ENCODE data around the gene GJC1.

- TF ChIP-seq POLR2A (IDR thresholded peaks at IDR 0.05) (no peak), CTCF (IDR thresholded peaks at IDR 0.05) (no peak)
Observed at GRCh38 chr17:44795421-44795820, 34.7 kb downstream of the GJC1 start.
